Ascending aorta (tissue), 2 donors: ENCODE results near the gene DUS1L. TPM values are rescaled to one million over a fixed set of nuclear protein-coding genes. Genes with fewer than 3 reads are reported as not detected.

Experiments
- DNase-seq, 2 donors: peaks; one replicate each; pipeline ENCODE4 v3.0.0-alpha.2; 2019; ENCODE audit warnings: low spot score in 2 of 2
- H3K27ac ChIP-seq, 2 donors: fragments of 200-600 bp; sonication (generic); one replicate each; pipeline ENCODE4 v1.5.1; 2016 to 2017; ENCODE audit warnings: mild to moderate bottlenecking in 1 of 2
- H3K27me3 ChIP-seq: fragments of 200-600 bp; sonication (generic); one replicate; pipeline ENCODE4 v1.5.1; 2017
- H3K36me3 ChIP-seq, 2 donors: fragments of 200-600 bp; sonication (generic); one replicate each; pipeline ENCODE4 v1.5.1; 2016
- H3K4me1 ChIP-seq, 2 donors: fragments of 200-600 bp; sonication (generic); one replicate each; pipeline ENCODE4 v1.5.1; 2016 to 2017; ENCODE audit warnings: mild to moderate bottlenecking in 1 of 2
- H3K4me3 ChIP-seq, 2 donors: fragments of 200-600 bp; sonication (generic); one replicate each; pipeline ENCODE4 v1.5.1; 2016 to 2017; ENCODE audit warnings: mild to moderate bottlenecking in 1 of 2
- H3K9me3 ChIP-seq, 2 donors: fragments of 200-600 bp; sonication (generic); one replicate each; pipeline ENCODE4 v1.5.1; 2016
- intact Hi-C: fragments of 100-400 bp; cut with DNase I; formaldehyde crosslinking; loops from one replicate; pipeline ENCODE4 v1.15.1; 2023
- total RNA-seq: library from RNA; depleted of rRNA; stranded (reverse); fragments of >200 nt; gene quantifications from one replicate; pipeline ENCODE4 v1.1.0, GENCODE V29; 2016
- TF ChIP-seq, protein P1 (sequence below), 3 experiments: fragments of 200-600 bp in 2 of 3; fragments of 450-650 bp in 1 of 3; sonication (generic) in 2 of 3; IDR thresholded peaks; one replicate each; pipeline ENCODE4 v1.5.1; 2016 to 2019; ENCODE audit warnings: antibody characterized with exemption in 3 of 3, mild to moderate bottlenecking in 1 of 3, moderate library complexity in 1 of 3

The DUS1L gene
- total RNA-seq, 1 donor from 2014 or later: 111 TPM

DNA sequence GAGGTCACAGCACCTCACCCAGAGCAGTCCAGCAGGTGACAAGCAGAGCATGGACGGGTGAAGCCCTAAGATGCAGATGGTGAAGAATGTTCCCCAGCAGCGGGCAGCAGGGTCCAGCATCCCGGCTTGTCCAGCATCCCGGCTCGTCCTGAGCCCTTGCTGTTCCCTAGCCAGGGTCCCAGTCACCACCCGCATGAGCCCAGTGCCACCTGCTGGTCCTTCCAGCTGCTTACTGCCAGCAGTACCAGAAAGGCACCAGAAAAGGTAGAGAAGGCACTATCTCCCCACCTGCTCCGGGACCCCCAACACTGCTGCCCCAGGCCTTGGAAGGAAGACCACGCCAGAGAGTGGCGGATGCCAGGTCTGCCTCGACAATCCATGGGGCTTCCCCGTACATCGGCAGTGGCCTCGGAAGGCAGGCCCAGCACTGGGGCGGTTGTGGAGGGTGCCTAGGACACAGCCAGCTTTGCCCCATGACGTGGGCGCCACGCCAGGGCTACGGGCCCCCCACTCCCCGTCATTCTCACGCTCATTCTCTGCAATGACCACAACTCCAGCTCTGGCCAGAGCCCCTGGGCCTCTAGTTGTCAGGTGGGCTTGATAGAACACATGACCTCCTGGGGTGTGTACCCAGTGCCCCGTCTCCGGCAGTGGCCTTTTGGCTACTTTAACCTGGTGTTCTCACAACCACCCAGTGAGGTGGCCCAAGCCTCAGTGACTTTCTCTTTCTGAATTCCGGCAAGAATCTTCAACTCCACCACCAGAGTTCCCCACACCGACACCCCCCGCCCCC lies 44.3 kb downstream of the DUS1L start:
- Histone ChIP-seq H3K9me3 (no peaks in the 10 kb centered on the region), H3K27me3 (no peaks in the 10 kb centered on the region), H3K4me1 (peaks cover 12 to 20% of the 10 kb centered on the region in 2 donors), H3K36me3 (peaks cover 0 to 14% of the 10 kb centered on the region in 2 donors), H3K4me3 (peak overlapping the region; percentile 80 to 99), H3K27ac (no peak overlapping the region)
- TF ChIP-seq, protein P1, sequence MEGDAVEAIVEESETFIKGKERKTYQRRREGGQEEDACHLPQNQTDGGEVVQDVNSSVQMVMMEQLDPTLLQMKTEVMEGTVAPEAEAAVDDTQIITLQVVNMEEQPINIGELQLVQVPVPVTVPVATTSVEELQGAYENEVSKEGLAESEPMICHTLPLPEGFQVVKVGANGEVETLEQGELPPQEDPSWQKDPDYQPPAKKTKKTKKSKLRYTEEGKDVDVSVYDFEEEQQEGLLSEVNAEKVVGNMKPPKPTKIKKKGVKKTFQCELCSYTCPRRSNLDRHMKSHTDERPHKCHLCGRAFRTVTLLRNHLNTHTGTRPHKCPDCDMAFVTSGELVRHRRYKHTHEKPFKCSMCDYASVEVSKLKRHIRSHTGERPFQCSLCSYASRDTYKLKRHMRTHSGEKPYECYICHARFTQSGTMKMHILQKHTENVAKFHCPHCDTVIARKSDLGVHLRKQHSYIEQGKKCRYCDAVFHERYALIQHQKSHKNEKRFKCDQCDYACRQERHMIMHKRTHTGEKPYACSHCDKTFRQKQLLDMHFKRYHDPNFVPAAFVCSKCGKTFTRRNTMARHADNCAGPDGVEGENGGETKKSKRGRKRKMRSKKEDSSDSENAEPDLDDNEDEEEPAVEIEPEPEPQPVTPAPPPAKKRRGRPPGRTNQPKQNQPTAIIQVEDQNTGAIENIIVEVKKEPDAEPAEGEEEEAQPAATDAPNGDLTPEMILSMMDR (IDR thresholded peaks at IDR 0.05): peak; percentile 84 to 91 (median 85)
- intact Hi-C loops: loop anchor here (1.0 to 5.0 kb wide), 4 partner anchors 62 to 191 kb away; partner anchors contain the start of genes ARHGDIA, CCDC57 and PCYT2
- peak in 1 of 2 donors; percentile 87 for DNase-seq

DNA sequence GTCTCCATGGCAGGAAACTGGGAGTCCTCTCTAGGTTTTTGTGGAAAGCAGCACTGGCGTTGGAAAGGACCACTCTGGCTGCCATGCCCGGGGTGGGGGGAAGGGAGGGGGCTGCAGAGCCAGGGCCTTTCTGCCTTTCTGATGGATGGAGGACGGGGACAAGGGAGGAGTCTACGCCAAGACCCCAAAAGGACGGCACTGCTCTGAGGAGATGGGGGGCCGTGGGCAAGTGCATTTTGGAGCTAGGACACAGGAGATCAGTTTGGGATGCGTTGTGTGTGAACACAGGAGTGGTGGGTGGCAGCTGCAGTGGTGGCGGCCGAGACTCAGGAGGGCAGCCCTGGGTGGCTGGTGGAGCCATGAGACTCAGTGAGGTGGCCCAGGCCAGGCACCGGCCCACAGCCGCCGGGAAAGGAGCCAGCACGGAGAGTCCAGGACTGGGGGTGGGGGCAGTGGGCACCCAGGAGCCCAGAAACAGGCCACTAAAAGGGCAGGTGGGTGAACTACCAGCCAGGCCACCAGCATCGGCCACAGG lies 45.0 kb downstream of the DUS1L start:
- TF ChIP-seq, protein P1 (IDR thresholded peaks at IDR 0.05): no peak
- H3K4me3 ChIP-seq: no peak overlapping the region
- H3K36me3 ChIP-seq: peaks cover 0 to 14% of the 10 kb centered on the region in 2 donors
- H3K27me3 ChIP-seq: no peaks in the 10 kb centered on the region
- H3K27ac ChIP-seq: no peak overlapping the region
- H3K4me1 ChIP-seq: peaks cover 12 to 20% of the 10 kb centered on the region in 2 donors
- no peak for DNase-seq
- intact Hi-C loops: loop anchor here (1.0 to 5.0 kb wide), 4 partner anchors 61 to 192 kb away; partner anchors contain the start of genes ARHGDIA, CCDC57 and PCYT2
- no peaks in the 10 kb centered on the region for H3K9me3 ChIP-seq

DNA sequence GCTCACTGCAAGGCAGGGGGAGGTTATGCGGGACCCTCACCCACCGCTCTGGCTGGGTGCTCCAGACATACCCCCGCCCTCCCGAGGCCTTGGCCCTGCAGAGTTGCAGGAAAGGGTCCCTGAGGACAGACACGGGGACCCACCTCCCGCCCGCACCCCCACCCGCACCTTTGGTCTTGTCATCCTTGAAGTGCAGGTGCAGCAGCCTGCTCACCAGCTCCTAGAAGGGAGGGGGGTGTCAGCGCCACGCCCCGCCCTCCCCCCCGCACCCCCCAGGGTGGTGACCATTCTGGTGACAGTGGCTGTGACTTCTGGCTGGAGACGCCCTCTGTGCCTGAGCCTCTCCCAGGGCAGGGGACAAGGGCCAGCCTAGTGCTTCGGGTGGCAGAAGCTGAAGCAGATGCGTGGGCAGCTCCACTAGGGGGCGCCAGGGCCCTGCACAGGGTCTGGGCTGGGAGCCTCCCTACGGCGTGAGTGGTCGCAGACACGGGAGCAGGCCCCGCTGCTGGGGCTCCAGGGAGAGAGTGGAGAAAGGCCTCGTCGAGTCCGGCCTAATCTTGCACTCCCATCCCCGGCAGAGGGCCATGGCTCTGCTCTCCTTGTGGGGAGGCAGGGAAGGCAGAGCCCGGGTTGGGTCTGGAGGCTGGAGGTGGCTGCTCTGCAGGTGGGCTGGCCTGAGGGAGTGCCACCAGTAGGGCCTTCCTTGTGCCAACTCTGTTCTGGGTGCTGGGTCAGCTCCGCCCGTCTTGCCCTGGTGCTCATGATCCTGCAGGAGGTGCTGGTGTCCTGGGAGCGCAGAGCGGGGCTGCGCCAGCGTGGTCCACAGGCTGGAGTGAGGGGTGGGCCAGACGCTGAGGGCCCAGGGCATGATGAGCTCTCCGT lies 45.7 kb downstream of the DUS1L start:
- TF ChIP-seq, protein P1 (IDR thresholded peaks at IDR 0.05): peak; percentile 40 to 67 (median 64)
- Histone ChIP-seq H3K4me3 (no peak overlapping the region), H3K36me3 (peaks cover 0 to 14% of the 10 kb centered on the region in 2 donors), H3K4me1 (peaks cover 12 to 20% of the 10 kb centered on the region in 2 donors), H3K27ac (no peak overlapping the region), H3K9me3 (no peaks in the 10 kb centered on the region), H3K27me3 (no peaks in the 10 kb centered on the region)
- intact Hi-C loops: loop anchor here (5.0 kb wide), 3 partner anchors 108 to 192 kb away; partner anchors contain the start of genes ARHGDIA, CCDC57 and PCYT2
- DNase-seq: no peak

DNA sequence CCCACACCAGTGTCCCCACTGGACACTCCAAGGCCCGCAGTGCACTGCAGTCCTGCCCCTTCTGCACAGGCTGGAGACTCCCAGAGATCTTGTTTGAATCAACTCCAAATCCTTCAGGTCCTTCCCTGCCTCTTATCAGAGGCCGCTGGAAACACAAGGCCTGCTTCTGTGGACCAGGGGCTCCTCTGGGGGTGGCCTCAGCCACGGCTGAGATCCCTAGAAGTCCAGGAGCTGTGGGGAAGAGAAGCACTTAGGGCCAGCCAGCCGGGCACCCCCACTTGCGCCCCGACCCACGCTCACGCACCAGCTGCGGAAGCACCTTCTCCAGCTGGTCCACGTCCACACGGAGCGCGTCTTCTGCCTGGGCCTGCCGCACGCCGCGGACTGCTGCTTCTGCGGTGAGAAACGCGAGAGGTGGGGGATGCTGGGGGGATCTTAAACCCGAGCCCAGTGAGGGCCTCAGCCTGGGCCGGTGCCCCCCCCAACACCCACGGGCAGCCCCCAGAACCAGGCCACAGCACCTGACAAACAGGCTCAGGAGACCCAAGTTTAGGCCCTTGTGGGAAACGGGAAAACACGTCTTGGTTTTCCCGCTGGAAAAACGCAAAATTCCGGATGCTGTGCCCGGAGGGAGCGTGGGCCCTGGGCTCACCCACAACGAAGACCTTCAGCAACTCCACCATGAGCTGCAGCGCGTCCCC lies 46.5 kb downstream of the DUS1L start:
- intact Hi-C loops: no loop called here

More for the DNA sequence above, 46.5 kb downstream of the DUS1L start:
- H3K27ac ChIP-seq: no peak overlapping the region
- no peaks in the 10 kb centered on the region for H3K27me3 ChIP-seq
- no peaks in the 10 kb centered on the region for H3K9me3 ChIP-seq
- peaks cover 12 to 20% of the 10 kb centered on the region in 2 donors for H3K4me1 ChIP-seq
- no peak for DNase-seq
- H3K4me3 ChIP-seq: no peak overlapping the region
- H3K36me3 ChIP-seq: peaks cover 0 to 14% of the 10 kb centered on the region in 2 donors
- TF ChIP-seq, protein P1 (IDR thresholded peaks at IDR 0.05): no peak
